ENCODE measurements around the gene ALOXE3.
A peak's percentile ranks its signal among the peaks of the same experiment; 100 is the strongest.

The ALOXE3 gene

GRCh38 chr17:8140065-8141029 is 22.0 kb upstream of the ALOXE3 start:
- no peak overlapping the region for H3K4me3 ChIP-seq (ENCODE audit: low read depth, low read length)
- TF ChIP-seq CTCF (IDR thresholded peaks at IDR 0.05; ENCODE audit: low read depth, low read length, missing control alignments), result no peak
- DNase-seq (ENCODE audit: low read depth), result no peak

- DNase-seq (ENCODE audit: low read depth), result peak; percentile 92
- peak overlapping the region; percentile 60 for H3K4me3 ChIP-seq (ENCODE audit: low read depth, low read length)
- TF ChIP-seq CTCF (IDR thresholded peaks at IDR 0.05; ENCODE audit: low read depth, low read length, missing control alignments), result peak; percentile 84
Observed at GRCh38 chr17:8138672-8139371, 20.5 kb upstream of the ALOXE3 start.

GRCh38 chr17:8138374-8138671 is 20.0 kb upstream of the ALOXE3 start:
- no peak for TF ChIP-seq CTCF (IDR thresholded peaks at IDR 0.05; ENCODE audit: low read depth, low read length, missing control alignments)
- peak overlapping the region; percentile 55 for H3K4me3 ChIP-seq (ENCODE audit: low read depth, low read length)
- DNase-seq (ENCODE audit: low read depth), result no peak

GRCh38 chr17:8137645-8138373 is 19.5 kb upstream of the ALOXE3 start:
- H3K4me3 ChIP-seq (ENCODE audit: low read depth, low read length), result peak overlapping the region; percentile 55
- DNase-seq (ENCODE audit: low read depth), result no peak
- TF ChIP-seq CTCF (IDR thresholded peaks at IDR 0.05; ENCODE audit: low read depth, low read length, missing control alignments), result no peak

GRCh38 chr17:8133941-8134340 is 15.6 kb upstream of the ALOXE3 start:
- DNase-seq (ENCODE audit: low read depth), result no peak
- H3K4me3 ChIP-seq (ENCODE audit: low read depth, low read length), result no peak overlapping the region
- no peak for TF ChIP-seq CTCF (IDR thresholded peaks at IDR 0.05; ENCODE audit: low read depth, low read length, missing control alignments)

- no peak overlapping the region for H3K4me3 ChIP-seq (ENCODE audit: low read depth, low read length)
- no peak for TF ChIP-seq CTCF (IDR thresholded peaks at IDR 0.05; ENCODE audit: low read depth, low read length, missing control alignments)
- DNase-seq (ENCODE audit: low read depth), result no peak
Observed at GRCh38 chr17:8133399-8133798, 15.1 kb upstream of the ALOXE3 start.

Data from GM12864 (cell line).